Fibroblast of lung (primary cell): ENCODE measurements around the gene ACY1. TPM values are rescaled to one million over a fixed set of nuclear protein-coding genes. Genes with fewer than 3 reads are reported as not detected.

ENCODE experiments used
- DNase-seq, 2 donors: peaks; one replicate each; pipeline versions ENCODE4 v3.0.0 to v3.0.0-alpha.2; 2010; ENCODE audit warnings: low read depth in 2 of 2
- H2AFZ ChIP-seq: 2 replicates; pipeline ENCODE4 v1.5.1; 2012; ENCODE audit warnings: low read length, control low read depth, inconsistent platforms
- H3K27ac ChIP-seq: 2 replicates; pipeline ENCODE4 v1.5.1; 2011; ENCODE audit warnings: low read length, control low read depth; ENCODE audit not compliant: insufficient read depth
- H3K27me3 ChIP-seq: 2 replicates; pipeline ENCODE4 v1.5.1; 2011; ENCODE audit warnings: mild to moderate bottlenecking, low read length; ENCODE audit not compliant: control insufficient read depth, insufficient read depth
- H3K36me3 ChIP-seq: 2 replicates; pipeline ENCODE4 v1.5.1; 2011; ENCODE audit warnings: low read length; ENCODE audit not compliant: control insufficient read depth, insufficient read depth
- H3K4me1 ChIP-seq: 2 replicates; pipeline ENCODE4 v1.5.1; 2011; ENCODE audit warnings: low read length; ENCODE audit not compliant: control insufficient read depth, insufficient read depth; ENCODE audit errors: extremely low read depth
- H3K4me2 ChIP-seq: 2 replicates; pipeline ENCODE4 v1.5.1; 2011; ENCODE audit warnings: low read length, control low read depth; ENCODE audit not compliant: insufficient read depth; ENCODE audit errors: extremely low read depth
- H3K4me3 ChIP-seq, 4 experiments: fragments of 200-600 bp in 1 of 4; sonication (generic) in 1 of 4; replicated peaks in 1 of 4; 2 replicates each; pipeline ENCODE4 v1.5.1; 2011 to 2016; ENCODE audit warnings: low read length in 4 of 4, low read depth in 3 of 4, mild to moderate bottlenecking in 3 of 4, control low read depth in 2 of 4, inconsistent platforms in 1 of 4, mixed read lengths in 1 of 4; ENCODE audit not compliant: insufficient read depth in 1 of 4; ENCODE audit errors: control extremely low read depth in 1 of 4
- H3K79me2 ChIP-seq: 2 replicates; pipeline ENCODE4 v1.5.1; 2012; ENCODE audit warnings: mild to moderate bottlenecking, low read length, inconsistent platforms; ENCODE audit not compliant: control insufficient read depth, insufficient read depth
- H3K9ac ChIP-seq: 2 replicates; pipeline ENCODE4 v1.5.1; 2011; ENCODE audit warnings: mild to moderate bottlenecking, low read length, control low read depth; ENCODE audit not compliant: insufficient read depth
- H3K9me3 ChIP-seq: 2 replicates; pipeline ENCODE4 v1.5.1; 2012; ENCODE audit warnings: low read depth, low read length; ENCODE audit not compliant: control insufficient read depth, insufficient read depth
- H4K20me1 ChIP-seq: 2 replicates; pipeline ENCODE4 v1.5.1; 2011; ENCODE audit warnings: low read length; ENCODE audit not compliant: control insufficient read depth, insufficient read depth; ENCODE audit errors: extremely low read depth
- CTCF ChIP-seq, 2 donors: IDR thresholded peaks in 1 of 2; conservative IDR thresholded peaks in 1 of 2; 1 replicate in 1 of 2; 2 replicates in 1 of 2; pipeline ENCODE4 v1.5.1; 2011 to 2012; ENCODE audit warnings: low read length in 2 of 2, control low read depth in 1 of 2, inconsistent platforms in 1 of 2, low read depth in 1 of 2, mild to moderate bottlenecking in 1 of 2
- EZH2 ChIP-seq: IDR thresholded peaks from 2 replicates; pipeline ENCODE4 v1.5.1; 2012; ENCODE audit warnings: low read length, control low read depth, mild to moderate bottlenecking; ENCODE audit errors: missing control alignments
- polyA plus RNA-seq, 2 donors: library from polyadenylated mRNA; depleted of rRNA in 1 of 2; stranded (reverse) in 1 of 2; unstranded in 1 of 2; fragments of >200 nt; gene quantifications; 2 replicates each; pipeline ENCODE4 v1.2.1, GENCODE V29; 2011 to 2012; ENCODE audit warnings: missing spikeins in 1 of 2
- total RNA-seq: library from RNA; depleted of rRNA; stranded (reverse); fragments of >200 nt; gene quantifications from 2 replicates; pipeline ENCODE4 v1.2.1, GENCODE V29; 2014

The ACY1 gene
- total and polyA plus RNA-seq, 2 donors (not counting 1 experiment from before 2014, with no cell fraction given), result 21.4 to 40.3 TPM

GRCh38 chr3:52005571-52005986, 22.2 kb downstream of the ACY1 start:
- TF ChIP-seq CTCF (conservative IDR thresholded peaks at IDR 0.05 in 1 of 2, IDR thresholded peaks at IDR 0.05 in 1 of 2; ENCODE audit: low read depth in 1 of 2, low read length in 2 of 2), result no peak
- no peak for TF ChIP-seq EZH2
- H3K27me3 ChIP-seq, result no peaks in the 10 kb centered on the region
- peak in 1 of 2 donors; percentile 85 for DNase-seq
- peak overlapping the region; percentile 58 for H3K4me2 ChIP-seq
- no peaks in the 10 kb centered on the region for H4K20me1 ChIP-seq
- no peak overlapping the region for H3K27ac ChIP-seq
- no peaks in the 10 kb centered on the region for H3K79me2 ChIP-seq
- no peak overlapping the region for H3K9ac ChIP-seq
- peak overlapping the region; percentile 62 for H2AFZ ChIP-seq
- H3K9me3 ChIP-seq, result no peaks in the 10 kb centered on the region
- H3K4me1 ChIP-seq, result peaks cover 14% of the 10 kb centered on the region
- H3K4me3 ChIP-seq, result no peak overlapping the region
- H3K36me3 ChIP-seq, result no peaks in the 10 kb centered on the region

GRCh38 chr3:52006017-52006819, 22.9 kb downstream of the ACY1 start:
- no peaks in the 10 kb centered on the region for H3K9me3 ChIP-seq
- H3K4me3 ChIP-seq, result no peak overlapping the region
- DNase-seq, result no peak
- H4K20me1 ChIP-seq, result no peaks in the 10 kb centered on the region
- H3K36me3 ChIP-seq, result no peaks in the 10 kb centered on the region
- H2AFZ ChIP-seq, result peak overlapping the region; percentile 43
- peaks cover 14% of the 10 kb centered on the region for H3K4me1 ChIP-seq
- H3K27me3 ChIP-seq, result no peaks in the 10 kb centered on the region
- peak overlapping the region; percentile 58 for H3K4me2 ChIP-seq
- H3K79me2 ChIP-seq, result no peaks in the 10 kb centered on the region
- H3K27ac ChIP-seq, result no peak overlapping the region
- TF ChIP-seq EZH2 (no peak), CTCF (conservative IDR thresholded peaks at IDR 0.05 in 1 of 2, IDR thresholded peaks at IDR 0.05 in 1 of 2; ENCODE audit: low read depth in 1 of 2, low read length in 2 of 2) (no peak)
- no peak overlapping the region for H3K9ac ChIP-seq

GRCh38 chr3:52006820-52007133, 23.4 kb downstream of the ACY1 start:
- Histone ChIP-seq H4K20me1 (no peaks in the 10 kb centered on the region), H3K27ac (no peak overlapping the region), H2AFZ (no peak overlapping the region), H3K4me1 (peaks cover 14% of the 10 kb centered on the region), H3K9ac (no peak overlapping the region), H3K9me3 (no peaks in the 10 kb centered on the region), H3K4me3 (no peak overlapping the region), H3K4me2 (no peak overlapping the region), H3K36me3 (no peaks in the 10 kb centered on the region), H3K79me2 (no peaks in the 10 kb centered on the region), H3K27me3 (no peaks in the 10 kb centered on the region)
- no peak for DNase-seq
- TF ChIP-seq EZH2 (no peak), CTCF (conservative IDR thresholded peaks at IDR 0.05 in 1 of 2, IDR thresholded peaks at IDR 0.05 in 1 of 2; ENCODE audit: low read depth in 1 of 2, low read length in 2 of 2) (no peak)
